HepG2 (cell line): Measurements from ENCODE around the gene SF3A2. TPM values are rescaled to one million over a fixed set of nuclear protein-coding genes. Genes with fewer than 3 reads are reported as not detected.

ENCODE experiments used
- CENPX ChIP-seq: sonication (generic); formaldehyde crosslinking; IDR thresholded peaks from 2 replicates; pipeline ENCODE4 v1.9.0; 2021; ENCODE audit warnings: mild to moderate bottlenecking, missing genetic modification reagents, moderate library complexity
- CREM ChIP-seq, 2 experiments: sonication (generic) in 1 of 2; formaldehyde crosslinking in 1 of 2; IDR thresholded peaks; 2 replicates each; pipeline versions ENCODE4 v1.4.0 to v1.6.1; 2016 to 2020; ENCODE audit warnings: antibody characterized with exemption in 1 of 2, mild to moderate bottlenecking in 1 of 2, missing genetic modification reagents in 1 of 2
- GFI1 ChIP-seq: sonication (generic); formaldehyde crosslinking; IDR thresholded peaks from 2 replicates; pipeline ENCODE4 v1.5.0; 2020; ENCODE audit warnings: missing genetic modification reagents, mild to moderate bottlenecking, borderline replicate concordance
- HDAC6 ChIP-seq: fragments of 200-600 bp; sonication (generic); IDR thresholded peaks from 2 replicates; pipeline ENCODE4 v1.7.0; 2017; ENCODE audit warnings: mild to moderate bottlenecking, antibody characterized with exemption, low read length, low read depth
- HIC2 ChIP-seq: sonication (generic); formaldehyde crosslinking; IDR thresholded peaks from 2 replicates; pipeline ENCODE4 v1.9.0; 2022; ENCODE audit warnings: low read depth, missing genetic modification reagents
- IKZF4 ChIP-seq: sonication (generic); formaldehyde crosslinking; IDR thresholded peaks from 2 replicates; pipeline ENCODE4 v1.5.1; 2020; ENCODE audit warnings: borderline replicate concordance, mild to moderate bottlenecking, low read depth, missing genetic modification reagents; ENCODE audit errors: not compliant biosample characterization
- NFRKB ChIP-seq: fragments of 450-650 bp; IDR thresholded peaks from 2 replicates; pipeline ENCODE4 v1.6.1; 2017
- SMARCC2 ChIP-seq: fragments of 450-650 bp; IDR thresholded peaks from 2 replicates; pipeline ENCODE4 v1.6.1; 2017; ENCODE audit warnings: antibody characterized with exemption, mild to moderate bottlenecking
- SNAPC2 ChIP-seq: sonication (generic); formaldehyde crosslinking; IDR thresholded peaks from 2 replicates; pipeline ENCODE4 v1.8.1; 2022; ENCODE audit warnings: mild to moderate bottlenecking, missing genetic modification reagents
- TBX3 ChIP-seq: fragments of 450-650 bp; IDR thresholded peaks from 2 replicates; pipeline ENCODE4 v1.6.1; 2017; ENCODE audit warnings: antibody characterized with exemption, mild to moderate bottlenecking, inconsistent platforms, borderline replicate concordance
- TFDP1 ChIP-seq: IDR thresholded peaks from 2 replicates; pipeline ENCODE4 v1.6.1; 2016; ENCODE audit warnings: missing compliant biosample characterization, missing genetic modification reagents, borderline replicate concordance
- THAP8 ChIP-seq: sonication (generic); formaldehyde crosslinking; IDR thresholded peaks from 2 replicates; pipeline ENCODE4 v1.5.1; 2020; ENCODE audit warnings: missing genetic modification reagents, mild to moderate bottlenecking, borderline replicate concordance
- XRCC5 ChIP-seq: fragments of 200-400 bp; formaldehyde crosslinking; optimal IDR thresholded peaks from 2 replicates; pipeline ENCODE3; 2017; ENCODE audit warnings: mild to moderate bottlenecking, low read length
- ZFP36L2 ChIP-seq: sonication (generic); formaldehyde crosslinking; IDR thresholded peaks from 2 replicates; pipeline ENCODE4 v1.4.0; 2020; ENCODE audit warnings: missing genetic modification reagents
- ZNF235 ChIP-seq: sonication (generic); formaldehyde crosslinking; IDR thresholded peaks from 2 replicates; pipeline ENCODE4 v1.8.1; 2023; ENCODE audit warnings: mild to moderate bottlenecking, missing genetic modification reagents, borderline replicate concordance
- ZNF747 ChIP-seq: sonication (generic); formaldehyde crosslinking; IDR thresholded peaks from 2 replicates; pipeline ENCODE4 v1.8.1; 2023; ENCODE audit warnings: missing genetic modification reagents, mild to moderate bottlenecking, borderline replicate concordance
- ZNF766 ChIP-seq: sonication (generic); formaldehyde crosslinking; IDR thresholded peaks from 2 replicates; pipeline ENCODE4 v1.5.0; 2020; ENCODE audit warnings: missing genetic modification reagents, borderline replicate concordance
- ZNF784 ChIP-seq: sonication (generic); formaldehyde crosslinking; IDR thresholded peaks from 2 replicates; pipeline ENCODE4 v1.5.1; 2020; ENCODE audit warnings: missing genetic modification reagents, mild to moderate bottlenecking, borderline replicate concordance
- ZNF883 ChIP-seq: sonication (generic); formaldehyde crosslinking; IDR thresholded peaks from 2 replicates; pipeline ENCODE4 v1.5.1; 2020; ENCODE audit warnings: mild to moderate bottlenecking, missing genetic modification reagents; ENCODE audit errors: not compliant biosample characterization
- polyA plus RNA-seq, 8 experiments: library from polyadenylated mRNA; depleted of rRNA in 3 of 8; stranded (reverse) in 7 of 8; unstranded in 1 of 8; fragments of >200 nt; fragmentation: Illumina TruSeq in 4 of 8; extraction: Trizol in 4 of 8; gene quantifications; 2 replicates each; pipeline versions ENCODE4 v1.2.1 to v1.2.3, GENCODE V29; 2011 to 2016; ENCODE audit warnings: low read depth in 4 of 8, missing spikeins in 1 of 8, mixed read lengths in 1 of 8; ENCODE audit not compliant: insufficient read depth in 1 of 8
- total RNA-seq, 5 experiments: library from RNA; depleted of rRNA; stranded (reverse); fragments of >200 nt; fragmentation: Illumina TruSeq; extraction: Trizol; gene quantifications; 2 replicates each; pipeline ENCODE4 v1.2.3, GENCODE V29; 2016; ENCODE audit warnings: low read depth in 1 of 5
- TF ChIP-seq, protein P1 (sequence below): sonication (generic); formaldehyde crosslinking; IDR thresholded peaks from 2 replicates; pipeline ENCODE4 v1.8.0; 2022; ENCODE audit warnings: mild to moderate bottlenecking, missing genetic modification reagents, moderate library complexity
- TF ChIP-seq, protein P2 (sequence below): sonication (generic); formaldehyde crosslinking; IDR thresholded peaks from 2 replicates; pipeline ENCODE4 v1.4.0; 2020; ENCODE audit warnings: missing genetic modification reagents; ENCODE audit errors: not compliant biosample characterization
- TF ChIP-seq, protein P3 (sequence below): sonication (generic); formaldehyde crosslinking; IDR thresholded peaks from 2 replicates; pipeline ENCODE4 v1.5.1; 2020; ENCODE audit warnings: mild to moderate bottlenecking, missing genetic modification reagents, moderate library complexity

The SF3A2 gene
- total and polyA plus RNA-seq, 2 of the 13 experiments (the other 11 are each of a cell fraction or from before 2014, with no cell fraction given), result 8.6 to 8.8 TPM

GRCh38 chr19:2242092-2242537 lies 5.5 kb downstream of the SF3A2 start (continued):
- TF ChIP-seq ZNF747 (CRISPR knock-in tag) (no peak), IKZF4 (CRISPR knock-in tag) (no peak), XRCC5 (peak; percentile 54), HIC2 (CRISPR knock-in tag) (peak; percentile 47; the same call in 1 of the 2 replicates), THAP8 (no peak), SMARCC2 (no peak), CENPX (CRISPR knock-in tag) (no peak), GFI1 (CRISPR knock-in tag) (no peak), ZFP36L2 (CRISPR knock-in tag) (no peak), TFDP1 (CRISPR knock-in tag) (no peak), ZNF784 (CRISPR knock-in tag) (no peak), CREM (IDR thresholded peaks at IDR 0.05) (no peak), CREM (CRISPR knock-in tag; IDR thresholded peaks at IDR 0.05) (no peak), SNAPC2 (CRISPR knock-in tag) (no peak), TBX3 (no peak), ZNF766 (CRISPR knock-in tag) (no peak), HDAC6 (no peak), ZNF235 (CRISPR knock-in tag) (no peak), NFRKB (no peak), ZNF883 (CRISPR knock-in tag) (no peak)
- TF ChIP-seq, protein P1, sequence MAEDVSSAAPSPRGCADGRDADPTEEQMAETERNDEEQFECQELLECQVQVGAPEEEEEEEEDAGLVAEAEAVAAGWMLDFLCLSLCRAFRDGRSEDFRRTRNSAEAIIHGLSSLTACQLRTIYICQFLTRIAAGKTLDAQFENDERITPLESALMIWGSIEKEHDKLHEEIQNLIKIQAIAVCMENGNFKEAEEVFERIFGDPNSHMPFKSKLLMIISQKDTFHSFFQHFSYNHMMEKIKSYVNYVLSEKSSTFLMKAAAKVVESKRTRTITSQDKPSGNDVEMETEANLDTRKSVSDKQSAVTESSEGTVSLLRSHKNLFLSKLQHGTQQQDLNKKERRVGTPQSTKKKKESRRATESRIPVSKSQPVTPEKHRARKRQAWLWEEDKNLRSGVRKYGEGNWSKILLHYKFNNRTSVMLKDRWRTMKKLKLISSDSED, result no peak
- TF ChIP-seq, protein P2, sequence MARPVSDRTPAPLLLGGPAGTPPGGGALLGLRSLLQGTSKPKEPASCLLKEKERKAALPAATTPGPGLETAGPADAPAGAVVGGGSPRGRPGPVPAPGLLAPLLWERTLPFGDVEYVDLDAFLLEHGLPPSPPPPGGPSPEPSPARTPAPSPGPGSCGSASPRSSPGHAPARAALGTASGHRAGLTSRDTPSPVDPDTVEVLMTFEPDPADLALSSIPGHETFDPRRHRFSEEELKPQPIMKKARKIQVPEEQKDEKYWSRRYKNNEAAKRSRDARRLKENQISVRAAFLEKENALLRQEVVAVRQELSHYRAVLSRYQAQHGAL (CRISPR knock-in tag), result no peak
- TF ChIP-seq, protein P3, sequence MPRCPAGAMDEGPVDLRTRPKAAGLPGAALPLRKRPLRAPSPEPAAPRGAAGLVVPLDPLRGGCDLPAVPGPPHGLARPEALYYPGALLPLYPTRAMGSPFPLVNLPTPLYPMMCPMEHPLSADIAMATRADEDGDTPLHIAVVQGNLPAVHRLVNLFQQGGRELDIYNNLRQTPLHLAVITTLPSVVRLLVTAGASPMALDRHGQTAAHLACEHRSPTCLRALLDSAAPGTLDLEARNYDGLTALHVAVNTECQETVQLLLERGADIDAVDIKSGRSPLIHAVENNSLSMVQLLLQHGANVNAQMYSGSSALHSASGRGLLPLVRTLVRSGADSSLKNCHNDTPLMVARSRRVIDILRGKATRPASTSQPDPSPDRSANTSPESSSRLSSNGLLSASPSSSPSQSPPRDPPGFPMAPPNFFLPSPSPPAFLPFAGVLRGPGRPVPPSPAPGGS (CRISPR knock-in tag), result peak; percentile 57; the same call in 1 of the 2 replicates
